B cell (primary cell): ENCODE results near the gene HSPA12A. TPM values are rescaled to one million over a fixed set of nuclear protein-coding genes. Genes with fewer than 3 reads are reported as not detected.

Experiments used
- ATAC-seq: fragments of 200-7000 bp; cut with Tn5 transposase; one replicate; pipeline ENCODE4 v1.10.0; 2021; ENCODE audit warnings: low read depth, mild to moderate bottlenecking, moderate number of reproducible peaks, moderate library complexity
- CTCF ChIA-PET: fragments of 350-600 bp; sonication (Branson Sonifier 250); formaldehyde crosslinking; loops from one replicate; lab custom pipeline; 2021; ENCODE audit warnings: antibody characterized with exemption, inconsistent platforms; lab: Charles Lee
- POLR2A ChIA-PET: fragments of 350-600 bp; sonication (Branson Sonifier 250); formaldehyde crosslinking; loops from one replicate; lab custom pipeline; 2021; ENCODE audit warnings: antibody characterized with exemption; lab: Charles Lee
- DNase-seq: peaks from one replicate; pipeline ENCODE4 v3.0.0; 2013
- H2AFZ ChIP-seq: 2 replicates; pipeline ENCODE4 v1.6.1; 2012; ENCODE audit warnings: mild to moderate bottlenecking, low read depth, low read length; ENCODE audit not compliant: insufficient read depth, poor library complexity, severe bottlenecking
- H3K27ac ChIP-seq, 2 donors: 1 replicate in 1 of 2; 2 replicates in 1 of 2; pipeline ENCODE4 v1.5.1; 2012 to 2013; ENCODE audit warnings: low read length in 2 of 2, mild to moderate bottlenecking in 2 of 2, moderate library complexity in 1 of 2
- H3K27me3 ChIP-seq, 4 experiments: fragments of 200-600 bp in 1 of 4; sonication (generic) in 1 of 4; replicated peaks in 1 of 4; 1 replicate in 2 of 4; 2 replicates in 2 of 4; pipeline versions ENCODE4 v1.6.1 to v1.7.0; 2013 to 2016; ENCODE audit warnings: low read length in 3 of 4, mild to moderate bottlenecking in 2 of 4, mixed read lengths in 1 of 4, moderate library complexity in 1 of 4; ENCODE audit not compliant: insufficient read depth in 4 of 4, control insufficient read depth in 3 of 4; ENCODE audit errors: control extremely low read depth in 1 of 4
- H3K36me3 ChIP-seq, 2 experiments: replicated peaks in 1 of 2; 1 replicate in 1 of 2; 2 replicates in 1 of 2; pipeline versions ENCODE4 v1.6.1 to v1.7.1; 2013; ENCODE audit warnings: low read length in 1 of 2; ENCODE audit not compliant: insufficient read depth in 2 of 2, control insufficient read depth in 1 of 2; ENCODE audit errors: control extremely low read depth in 1 of 2, extremely low read depth in 1 of 2
- H3K4me1 ChIP-seq, 2 donors: fragments of 200-600 bp in 1 of 2; sonication (generic) in 1 of 2; 1 replicate in 1 of 2; 2 replicates in 1 of 2; pipeline versions ENCODE4 v1.5.1 to v1.6.1; 2013 to 2017; ENCODE audit warnings: low read length in 2 of 2; ENCODE audit not compliant: control insufficient read depth in 2 of 2, insufficient read depth in 2 of 2
- H3K4me2 ChIP-seq: replicated peaks from 2 replicates; pipeline ENCODE3; 2012; ENCODE audit warnings: mild to moderate bottlenecking, low read depth, low read length; ENCODE audit not compliant: poor library complexity, severe bottlenecking
- H3K4me3 ChIP-seq, 5 experiments: fragments of 200-600 bp in 1 of 5; sonication (generic) in 1 of 5; 1 replicate in 3 of 5; 2 replicates in 2 of 5; pipeline versions ENCODE4 v1.5.1 to v1.7.0; 2011 to 2016; ENCODE audit warnings: low read length in 4 of 5, mild to moderate bottlenecking in 4 of 5, low read depth in 2 of 5, control low read depth in 1 of 5, moderate library complexity in 1 of 5; ENCODE audit not compliant: insufficient read depth in 1 of 5; ENCODE audit errors: control extremely low read depth in 1 of 5, extremely low read depth in 1 of 5
- H3K79me2 ChIP-seq: fragments of 200-600 bp; sonication (generic); one replicate; pipeline ENCODE4 v1.6.0; 2016; ENCODE audit warnings: low read length; ENCODE audit not compliant: control insufficient read depth, insufficient read depth
- H3K9ac ChIP-seq: fragments of 200-600 bp; sonication (generic); 2 replicates; pipeline ENCODE4 v1.6.1; 2017; ENCODE audit warnings: mild to moderate bottlenecking, low read length, moderate library complexity
- H3K9me3 ChIP-seq, 3 donors: one replicate each; pipeline versions ENCODE4 v1.6.1 to v1.7.1; 2013; ENCODE audit warnings: low read length in 2 of 3; ENCODE audit not compliant: control insufficient read depth in 2 of 3, insufficient read depth in 1 of 3; ENCODE audit errors: control extremely low read depth in 1 of 3
- H4K20me1 ChIP-seq: 2 replicates; pipeline ENCODE4 v1.6.0; 2012; ENCODE audit warnings: mild to moderate bottlenecking, low read length; ENCODE audit not compliant: insufficient read depth, control insufficient read depth, poor library complexity, severe bottlenecking
- H3K27ac Mint-ChIP-seq: one replicate; pipeline ENCODE4 v1.8.0; 2021; ENCODE audit warnings: mixed read lengths
- H3K27me3 Mint-ChIP-seq: one replicate; pipeline ENCODE4 v1.8.0; 2021; ENCODE audit warnings: mixed read lengths
- H3K4me1 Mint-ChIP-seq: one replicate; pipeline ENCODE4 v1.8.0; 2021; ENCODE audit warnings: mixed read lengths
- H3K4me3 Mint-ChIP-seq: one replicate; pipeline ENCODE4 v1.8.0; 2021; ENCODE audit warnings: mixed read lengths
- H3K9me3 Mint-ChIP-seq: one replicate; pipeline ENCODE4 v1.8.0; 2022; ENCODE audit warnings: mixed read lengths; ENCODE audit not compliant: insufficient read depth
- EZH2 ChIP-seq: IDR thresholded peaks from 2 replicates; pipeline ENCODE4 v1.6.1; 2012; ENCODE audit warnings: borderline replicate concordance, low read depth, mild to moderate bottlenecking, moderate library complexity, low read length; ENCODE audit not compliant: insufficient read depth, poor library complexity, severe bottlenecking
- WGBS: methylation state at CpG from one replicate; pipeline ENCODE4 v1.1.5; 2013; ENCODE audit warnings: missing lambda C conversion rate; ENCODE audit not compliant: insufficient coverage; 5-methylcytosine and 5-hydroxymethylcytosine counted together
- intact Hi-C: fragments of 100-400 bp; cut with micrococcal nuclease; formaldehyde crosslinking; loops from one replicate; pipeline ENCODE4 v1.10.0; 2022
- polyA plus RNA-seq: library from polyadenylated mRNA; depleted of rRNA; stranded (reverse); fragments of >200 nt; gene quantifications from 2 replicates; pipeline ENCODE4 v1.2.3, GENCODE V29; 2012
- total RNA-seq, 2 donors: library from RNA; stranded (reverse); fragments of 120-200 nt in 1 of 2; gene quantifications; 1 replicate in 1 of 2; 2 replicates in 1 of 2; pipeline versions ENCODE4 v1.2.3 to v1.2.4, GENCODE V29; 2013 to 2022
- TF ChIP-seq, protein P1 (sequence below): fragments of 200-600 bp; IDR thresholded peaks from one replicate; pipeline ENCODE4 v1.8.0; 2022; ENCODE audit warnings: antibody characterized with exemption, mild to moderate bottlenecking

Gene HSPA12A
- total and polyA plus RNA-seq, 2 donors (not counting 1 experiment from before 2014, with no cell fraction given), result 2.1 to 17.7 TPM

GRCh38 chr10:116784035-116784434 lies 41.7 kb upstream of the HSPA12A start:
- H4K20me1 ChIP-seq, result no peaks in the 10 kb centered on the region
- no peak overlapping the region for H3K27ac Mint-ChIP-seq
- peaks cover 0 to 6% (median 0%) of the 10 kb centered on the region in 4 experiments for H3K27me3 ChIP-seq
- peaks cover 6% of the 10 kb centered on the region for H3K4me1 Mint-ChIP-seq
- DNase-seq (no peak), ATAC-seq (no peak)
- no peak overlapping the region for H3K4me2 ChIP-seq
- peaks cover 3% of the 10 kb centered on the region for H3K27me3 Mint-ChIP-seq
- 98% methylated on average over 3 of the region's 3 CpGs for WGBS
- no peaks in the 10 kb centered on the region for H3K36me3 ChIP-seq
- H3K9ac ChIP-seq, result no peak overlapping the region
- H3K79me2 ChIP-seq, result no peaks in the 10 kb centered on the region
- H2AFZ ChIP-seq, result no peak overlapping the region
- H3K9me3 Mint-ChIP-seq, result no peaks in the 10 kb centered on the region
- intact Hi-C loops, result no loop called here
- H3K4me3 ChIP-seq, result no peak overlapping the region
- ChIA-PET POLR2A (no interaction called here), CTCF (interaction anchor here (0.8 kb wide), 1 partner anchor 13 kb away, joined by 3 read pairs; no protein-coding TSS in a partner anchor)
- no peak overlapping the region for H3K4me3 Mint-ChIP-seq
- H3K27ac ChIP-seq, result no peak overlapping the region
- H3K4me1 ChIP-seq, result peaks cover 6 to 8% of the 10 kb centered on the region in 2 donors
- no peak for TF ChIP-seq EZH2
- TF ChIP-seq, protein P1, sequence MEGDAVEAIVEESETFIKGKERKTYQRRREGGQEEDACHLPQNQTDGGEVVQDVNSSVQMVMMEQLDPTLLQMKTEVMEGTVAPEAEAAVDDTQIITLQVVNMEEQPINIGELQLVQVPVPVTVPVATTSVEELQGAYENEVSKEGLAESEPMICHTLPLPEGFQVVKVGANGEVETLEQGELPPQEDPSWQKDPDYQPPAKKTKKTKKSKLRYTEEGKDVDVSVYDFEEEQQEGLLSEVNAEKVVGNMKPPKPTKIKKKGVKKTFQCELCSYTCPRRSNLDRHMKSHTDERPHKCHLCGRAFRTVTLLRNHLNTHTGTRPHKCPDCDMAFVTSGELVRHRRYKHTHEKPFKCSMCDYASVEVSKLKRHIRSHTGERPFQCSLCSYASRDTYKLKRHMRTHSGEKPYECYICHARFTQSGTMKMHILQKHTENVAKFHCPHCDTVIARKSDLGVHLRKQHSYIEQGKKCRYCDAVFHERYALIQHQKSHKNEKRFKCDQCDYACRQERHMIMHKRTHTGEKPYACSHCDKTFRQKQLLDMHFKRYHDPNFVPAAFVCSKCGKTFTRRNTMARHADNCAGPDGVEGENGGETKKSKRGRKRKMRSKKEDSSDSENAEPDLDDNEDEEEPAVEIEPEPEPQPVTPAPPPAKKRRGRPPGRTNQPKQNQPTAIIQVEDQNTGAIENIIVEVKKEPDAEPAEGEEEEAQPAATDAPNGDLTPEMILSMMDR, result no peak
- H3K9me3 ChIP-seq, result peaks cover 0 to 4% (median 0%) of the 10 kb centered on the region in 3 donors

DNA sequence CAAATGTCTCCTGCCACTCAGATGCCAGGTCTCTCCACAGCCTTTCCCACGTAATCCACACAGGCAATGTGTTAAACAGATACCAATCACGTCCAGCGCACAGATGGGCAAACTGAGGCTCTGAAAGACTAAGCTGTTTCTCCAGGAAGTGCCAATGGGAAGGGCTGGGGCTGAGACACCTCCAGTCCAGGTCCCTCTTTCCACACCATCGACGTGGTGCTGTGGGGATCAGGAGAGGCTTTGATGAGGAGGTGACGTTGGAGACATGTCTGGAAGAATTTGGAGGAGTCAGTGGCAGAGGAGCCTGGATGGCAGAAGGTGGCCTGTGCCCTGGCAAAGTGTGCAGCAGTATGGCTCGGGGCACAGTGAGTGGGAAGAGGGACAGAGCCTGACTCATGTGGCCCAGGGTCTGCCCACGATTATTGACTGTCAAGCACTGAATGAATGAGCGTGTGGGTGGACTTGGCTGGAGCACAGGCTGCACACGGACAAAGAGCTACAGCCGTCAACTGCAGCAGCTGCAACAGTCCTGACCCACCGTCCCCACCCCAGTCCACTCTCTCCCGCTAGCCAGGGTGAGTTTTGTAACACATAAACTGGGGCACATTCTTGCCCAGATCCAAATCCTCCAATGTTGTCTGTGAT lies 40.8 kb upstream of the HSPA12A start:
- no peak overlapping the region for H3K9ac ChIP-seq
- H3K9me3 ChIP-seq, result peaks cover 0 to 4% (median 0%) of the 10 kb centered on the region in 3 donors
- no peaks in the 10 kb centered on the region for H4K20me1 ChIP-seq
- WGBS, result 83% methylated on average over 7 of the region's 13 CpGs
- H2AFZ ChIP-seq, result no peak overlapping the region
- H3K27me3 Mint-ChIP-seq, result peaks cover 3% of the 10 kb centered on the region
- H3K4me3 ChIP-seq, result no peak overlapping the region
- peaks cover 0 to 6% (median 0%) of the 10 kb centered on the region in 4 experiments for H3K27me3 ChIP-seq
- intact Hi-C loops, result no loop called here
- ATAC-seq (no peak), DNase-seq (no peak)
- no peaks in the 10 kb centered on the region for H3K9me3 Mint-ChIP-seq
- TF ChIP-seq, protein P1, result no peak
- no peak for TF ChIP-seq EZH2
- POLR2A ChIA-PET, result no interaction called here
- H3K27ac Mint-ChIP-seq, result no peak overlapping the region
- CTCF ChIA-PET, result no interaction called here
- no peak overlapping the region for H3K4me2 ChIP-seq
- H3K36me3 ChIP-seq, result no peaks in the 10 kb centered on the region
- H3K4me3 Mint-ChIP-seq, result no peak overlapping the region
- no peak overlapping the region for H3K27ac ChIP-seq
- peaks cover 5 to 6% of the 10 kb centered on the region in 2 donors for H3K4me1 ChIP-seq
- peaks cover 6% of the 10 kb centered on the region for H3K4me1 Mint-ChIP-seq
- no peaks in the 10 kb centered on the region for H3K79me2 ChIP-seq
